OCI-LY3 (cell line): ENCODE measurements around the gene NOS1AP.

ENCODE experiments used
- H2AFZ ChIP-seq: fragments of 200-600, 300-600 bp; shearing (Covaris generic); 2 replicates; pipeline ENCODE4 v1.6.0; 2014; ENCODE audit warnings: antibody characterized with exemption, low read depth, low read length
- H3K27ac ChIP-seq: fragments of 200-600, 300-600 bp; sonication (generic); 2 replicates; pipeline ENCODE4 v1.5.1; 2014; ENCODE audit warnings: mild to moderate bottlenecking, low read length, moderate library complexity, mixed read lengths
- H3K27me3 ChIP-seq: fragments of 200-600, 300-600 bp; sonication (generic); 2 replicates; pipeline ENCODE4 v1.6.1; 2014; ENCODE audit warnings: low read depth, low read length, mixed read lengths
- H3K36me3 ChIP-seq: fragments of 200-600, 300-600 bp; sonication (generic); replicated peaks from 2 replicates; pipeline ENCODE3; 2014; ENCODE audit warnings: low read depth, low read length, mixed read lengths
- H3K4me1 ChIP-seq: fragments of 300-600, 200-600 bp; sonication (generic); 2 replicates; pipeline ENCODE4 v1.6.1; 2014; ENCODE audit warnings: low read length, mixed read lengths
- H3K4me2 ChIP-seq: fragments of 200-600, 300-600 bp; sonication (generic); 2 replicates; pipeline ENCODE4 v1.6.1; 2014; ENCODE audit warnings: low read length, mixed read lengths
- H3K4me3 ChIP-seq: fragments of 300-600, 200-600 bp; sonication (generic); 2 replicates; pipeline ENCODE4 v1.5.1; 2014; ENCODE audit warnings: antibody characterized with exemption, mild to moderate bottlenecking, low read length, moderate library complexity
- H3K79me2 ChIP-seq: fragments of 300-600, 200-600 bp; shearing (Covaris generic); 2 replicates; pipeline ENCODE4 v1.6.1; 2014; ENCODE audit warnings: mild to moderate bottlenecking, low read length, mixed read lengths
- H3K9ac ChIP-seq: fragments of 300-600, 200-600 bp; shearing (Covaris generic); 2 replicates; pipeline ENCODE4 v1.6.0; 2014; ENCODE audit warnings: mild to moderate bottlenecking, low read length, moderate library complexity
- H3K9me3 ChIP-seq: fragments of 200-600, 300-600 bp; shearing (Covaris generic); 2 replicates; pipeline ENCODE4 v1.6.1; 2014; ENCODE audit warnings: low read length, mixed read lengths; ENCODE audit not compliant: insufficient read depth
- H4K20me1 ChIP-seq: fragments of 200-600, 300-600 bp; sonication (generic); 2 replicates; pipeline ENCODE4 v1.6.1; 2016; ENCODE audit warnings: low read length, mixed read lengths; ENCODE audit not compliant: insufficient read depth
- EZH2phosphoT487 ChIP-seq: fragments of 200-600 bp; shearing (Covaris generic); IDR thresholded peaks from 2 replicates; pipeline ENCODE4 v1.6.1; 2018; ENCODE audit warnings: antibody characterized with exemption, mixed run types, low read depth
- TF ChIP-seq, protein P1 (sequence below): fragments of 200-600, 300-600 bp; sonication (generic); IDR thresholded peaks from 2 replicates; pipeline ENCODE4 v1.5.1; 2014; ENCODE audit warnings: antibody characterized with exemption, low read length, low read depth

The NOS1AP gene

DNA sequence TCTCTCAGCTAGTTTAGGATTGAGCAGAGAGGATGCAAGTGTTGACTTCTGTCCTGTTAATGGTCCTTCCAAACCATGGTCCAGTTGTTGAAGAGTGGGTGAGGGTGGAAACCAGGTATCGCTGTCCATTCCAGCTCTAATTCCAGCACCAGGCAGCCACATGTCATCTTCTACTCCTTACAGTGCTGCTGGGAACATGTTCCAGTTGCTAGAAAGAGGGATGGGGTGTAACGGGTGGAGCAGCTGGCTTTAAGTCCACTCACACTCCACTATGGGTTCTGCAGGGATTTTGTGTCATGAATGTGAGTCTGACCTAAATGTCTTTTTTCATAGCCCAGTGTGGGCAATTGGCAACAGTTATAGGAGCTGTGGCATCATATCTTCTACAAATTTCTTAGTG lies 25.2 kb downstream of the NOS1AP start:
- Histone ChIP-seq H3K36me3 (no peaks in the 10 kb centered on the region), H3K4me1 (no peaks in the 10 kb centered on the region), H2AFZ (no peak overlapping the region), H3K27me3 (peaks cover 47% of the 10 kb centered on the region), H3K4me3 (no peak overlapping the region), H3K9me3 (no peaks in the 10 kb centered on the region), H3K79me2 (no peaks in the 10 kb centered on the region), H3K4me2 (no peak overlapping the region), H4K20me1 (no peaks in the 10 kb centered on the region), H3K27ac (no peak overlapping the region), H3K9ac (no peak overlapping the region)
- no peak for TF ChIP-seq EZH2phosphoT487
- TF ChIP-seq, protein P1, sequence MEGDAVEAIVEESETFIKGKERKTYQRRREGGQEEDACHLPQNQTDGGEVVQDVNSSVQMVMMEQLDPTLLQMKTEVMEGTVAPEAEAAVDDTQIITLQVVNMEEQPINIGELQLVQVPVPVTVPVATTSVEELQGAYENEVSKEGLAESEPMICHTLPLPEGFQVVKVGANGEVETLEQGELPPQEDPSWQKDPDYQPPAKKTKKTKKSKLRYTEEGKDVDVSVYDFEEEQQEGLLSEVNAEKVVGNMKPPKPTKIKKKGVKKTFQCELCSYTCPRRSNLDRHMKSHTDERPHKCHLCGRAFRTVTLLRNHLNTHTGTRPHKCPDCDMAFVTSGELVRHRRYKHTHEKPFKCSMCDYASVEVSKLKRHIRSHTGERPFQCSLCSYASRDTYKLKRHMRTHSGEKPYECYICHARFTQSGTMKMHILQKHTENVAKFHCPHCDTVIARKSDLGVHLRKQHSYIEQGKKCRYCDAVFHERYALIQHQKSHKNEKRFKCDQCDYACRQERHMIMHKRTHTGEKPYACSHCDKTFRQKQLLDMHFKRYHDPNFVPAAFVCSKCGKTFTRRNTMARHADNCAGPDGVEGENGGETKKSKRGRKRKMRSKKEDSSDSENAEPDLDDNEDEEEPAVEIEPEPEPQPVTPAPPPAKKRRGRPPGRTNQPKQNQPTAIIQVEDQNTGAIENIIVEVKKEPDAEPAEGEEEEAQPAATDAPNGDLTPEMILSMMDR = no peak

DNA sequence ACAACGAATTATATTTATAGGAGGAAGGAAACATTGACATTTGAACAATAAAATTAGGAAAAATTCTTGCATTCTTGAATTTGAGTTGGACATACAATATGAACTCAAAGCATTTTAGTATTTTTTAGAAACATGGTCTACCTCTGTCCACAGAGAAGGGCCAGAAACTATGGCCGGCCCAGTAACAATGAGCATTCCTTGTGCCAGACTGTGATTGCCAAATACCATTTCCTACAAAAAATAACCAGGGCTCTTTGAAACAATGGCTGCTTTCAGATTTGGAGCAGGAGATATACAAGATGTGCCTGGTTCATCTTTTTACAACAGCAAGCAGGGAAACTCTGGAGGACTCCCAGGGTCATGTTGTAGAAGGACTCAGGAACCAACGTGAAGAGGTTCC lies 38.4 kb downstream of the NOS1AP start:
- H3K4me1 ChIP-seq = no peaks in the 10 kb centered on the region
- H2AFZ ChIP-seq = no peak overlapping the region
- H3K36me3 ChIP-seq = no peaks in the 10 kb centered on the region
- no peak overlapping the region for H3K4me3 ChIP-seq
- H3K9ac ChIP-seq = no peak overlapping the region
- H3K27ac ChIP-seq = no peak overlapping the region
- no peak for TF ChIP-seq EZH2phosphoT487
- TF ChIP-seq, protein P1 = no peak
- no peaks in the 10 kb centered on the region; the same call in 1 of the 2 replicates for H3K9me3 ChIP-seq
- peaks cover 51% of the 10 kb centered on the region for H3K27me3 ChIP-seq
- H3K4me2 ChIP-seq = no peak overlapping the region
- no peaks in the 10 kb centered on the region for H4K20me1 ChIP-seq
- H3K79me2 ChIP-seq = no peaks in the 10 kb centered on the region

DNA sequence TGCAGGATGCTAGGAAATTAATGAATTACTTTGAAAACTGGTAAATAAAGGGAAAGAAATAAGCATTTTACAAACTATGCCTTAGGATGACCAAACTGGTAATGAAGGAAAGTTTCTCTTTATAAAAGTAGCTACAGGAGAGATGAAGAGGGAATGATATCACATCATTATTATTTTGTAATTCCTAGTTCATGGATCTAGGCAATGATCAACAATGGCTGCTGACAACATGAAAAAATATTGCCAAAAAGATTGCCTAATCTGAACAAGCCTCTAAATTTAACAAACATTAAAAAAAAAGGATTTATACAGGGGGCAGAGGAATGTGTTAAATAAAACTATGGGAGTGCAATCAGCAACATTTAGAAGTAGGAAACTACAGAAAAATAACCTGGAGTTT lies 38.9 kb downstream of the NOS1AP start:
- no peaks in the 10 kb centered on the region for H3K36me3 ChIP-seq
- TF ChIP-seq, protein P1 = no peak
- TF ChIP-seq EZH2phosphoT487 = no peak
- H4K20me1 ChIP-seq = no peaks in the 10 kb centered on the region
- no peak overlapping the region for H2AFZ ChIP-seq
- peaks cover 49% of the 10 kb centered on the region for H3K27me3 ChIP-seq
- no peaks in the 10 kb centered on the region for H3K79me2 ChIP-seq
- no peak overlapping the region for H3K9ac ChIP-seq
- H3K27ac ChIP-seq = no peak overlapping the region
- no peak overlapping the region for H3K4me2 ChIP-seq
- no peak overlapping the region for H3K4me3 ChIP-seq
- no peaks in the 10 kb centered on the region for H3K4me1 ChIP-seq
- no peaks in the 10 kb centered on the region; the same call in 1 of the 2 replicates for H3K9me3 ChIP-seq

DNA sequence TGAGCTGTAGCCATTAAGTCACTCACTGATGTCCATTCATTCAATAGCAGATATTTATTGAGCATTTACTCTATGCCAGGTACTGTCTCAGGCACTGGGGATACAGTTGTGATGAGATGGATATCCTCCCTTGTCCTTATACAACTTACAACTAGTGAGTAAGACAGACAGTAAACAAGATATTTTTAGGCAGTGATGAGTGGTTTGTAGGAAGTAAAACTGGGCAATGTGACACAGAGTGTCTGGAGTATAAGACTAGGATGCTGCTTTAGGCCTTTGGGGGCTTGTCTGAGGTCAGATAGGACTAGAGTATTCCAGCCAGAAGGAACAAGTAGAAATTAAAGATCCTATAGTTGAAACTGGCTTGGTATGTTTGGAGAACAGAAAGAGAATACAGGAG lies 41.4 kb downstream of the NOS1AP start:
- H3K36me3 ChIP-seq = no peaks in the 10 kb centered on the region
- no peaks in the 10 kb centered on the region for H3K79me2 ChIP-seq
- H2AFZ ChIP-seq = no peak overlapping the region
- H4K20me1 ChIP-seq = no peaks in the 10 kb centered on the region
- no peak overlapping the region for H3K4me2 ChIP-seq
- H3K9ac ChIP-seq = no peak overlapping the region
- peaks cover 51% of the 10 kb centered on the region for H3K27me3 ChIP-seq
- H3K4me1 ChIP-seq = no peaks in the 10 kb centered on the region
- H3K27ac ChIP-seq = no peak overlapping the region
- no peaks in the 10 kb centered on the region; the same call in 1 of the 2 replicates for H3K9me3 ChIP-seq
- no peak overlapping the region for H3K4me3 ChIP-seq
- no peak for TF ChIP-seq EZH2phosphoT487
- TF ChIP-seq, protein P1 = no peak
